GM19467 (cell line): ENCODE data around the gene CPO.

Experiments
- ATAC-seq: cut with Tn5 transposase; IDR thresholded peaks from one replicate; pipeline ENCODE4 v1.9.1; 2021; ENCODE audit warnings: mild to moderate bottlenecking, moderate library complexity; ENCODE audit not compliant: unreplicated experiment

Gene CPO

DNA sequence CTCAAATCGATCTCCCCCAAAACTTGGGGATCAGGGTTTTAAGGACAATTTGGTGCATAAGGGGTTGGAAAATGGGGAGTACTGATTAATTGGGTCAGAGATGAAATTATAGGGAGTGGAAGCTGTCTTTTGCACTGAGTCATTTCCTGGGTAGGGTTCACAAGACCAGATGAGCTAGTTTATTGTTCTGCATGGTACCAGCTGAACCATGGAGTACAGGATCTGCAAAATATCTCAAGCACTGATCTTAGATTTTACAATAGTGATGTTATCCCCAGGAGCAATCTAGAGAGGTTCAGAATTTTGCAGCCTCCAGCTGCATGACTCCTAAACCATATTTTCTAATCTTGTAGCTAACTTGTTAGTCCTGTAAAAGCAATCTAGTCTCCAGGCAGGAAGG, 73.1 kb downstream of the CPO start:
- ATAC-seq = no peak

DNA sequence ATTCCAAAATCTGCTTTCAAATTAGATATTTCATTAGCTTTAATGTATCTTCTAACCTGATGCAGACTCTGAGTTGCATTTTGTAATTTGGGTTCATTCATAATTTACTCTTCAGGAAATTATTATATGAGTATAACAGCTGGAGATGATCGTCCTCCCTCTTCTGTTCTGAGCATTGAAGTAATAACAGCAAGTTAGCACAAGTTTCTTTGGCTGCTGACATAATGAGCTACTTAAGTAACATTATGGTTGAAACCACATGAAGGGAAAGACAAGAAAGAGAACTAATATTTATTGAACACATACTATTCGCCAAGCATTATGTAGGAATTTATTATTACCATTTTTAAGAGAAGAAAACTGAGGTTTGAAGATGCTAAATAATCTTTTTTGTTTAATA, 75.1 kb downstream of the CPO start:
- ATAC-seq = no peak

DNA sequence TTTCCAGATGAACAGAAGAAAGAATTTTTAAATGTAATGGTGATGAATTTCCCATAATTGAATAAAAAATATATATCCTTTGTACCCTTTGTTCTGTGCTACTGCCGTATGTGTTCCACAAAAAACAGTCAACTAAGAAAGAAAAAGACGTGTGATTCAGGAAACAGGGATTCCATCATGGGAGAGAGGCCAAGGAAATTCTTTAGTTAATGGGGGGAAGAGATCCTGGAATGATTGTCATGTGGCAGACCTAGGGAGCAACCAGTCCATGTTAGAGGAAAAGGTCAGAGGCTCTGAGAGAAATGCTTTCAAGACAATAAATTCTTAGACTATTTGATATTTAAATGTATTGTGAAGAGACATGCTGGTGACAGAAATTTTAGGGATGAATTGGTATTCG, 76.6 kb downstream of the CPO start:
- ATAC-seq = no peak
